Stomach (tissue), 9 donors: Measurements from ENCODE around the gene ANKRD33B. TPM values are rescaled to one million over a fixed set of nuclear protein-coding genes. Genes with fewer than 3 reads are reported as not detected.

ENCODE experiments used
- DNase-seq, 2 donors: peaks; one replicate each; pipeline versions ENCODE4 v3.0.0 to v3.0.0-alpha.2; 2013 to 2019
- H3K27ac ChIP-seq, 5 donors: fragments of 200-600 bp in 4 of 5; sonication (generic) in 4 of 5; one replicate each; pipeline ENCODE4 v1.5.1; 2013 to 2019; ENCODE audit warnings: mild to moderate bottlenecking in 1 of 5, moderate library complexity in 1 of 5
- H3K27me3 ChIP-seq, 3 donors: fragments of 200-600 bp; sonication (generic); one replicate each; pipeline ENCODE4 v1.5.1; 2017 to 2019; ENCODE audit warnings: mixed run types in 1 of 3
- H3K36me3 ChIP-seq, 4 donors: fragments of 200-600 bp; sonication (generic); 1 replicate in 3 of 4; 2 replicates in 1 of 4; pipeline ENCODE4 v1.5.1; 2016 to 2019
- H3K4me1 ChIP-seq, 4 donors: fragments of 200-600 bp; sonication (generic); one replicate each; pipeline ENCODE4 v1.5.1; 2016 to 2019
- H3K4me3 ChIP-seq, 4 donors: fragments of 200-600 bp; sonication (generic) in 3 of 4; one replicate each; pipeline ENCODE4 v1.5.1; 2016 to 2019; ENCODE audit warnings: mild to moderate bottlenecking in 1 of 4
- H3K9me3 ChIP-seq, 4 donors: fragments of 200-600 bp; sonication (generic); one replicate each; pipeline ENCODE4 v1.5.1; 2016 to 2019
- CTCF ChIP-seq, 7 experiments: fragments of 450-650 bp in 4 of 7; fragments of 200-600 bp in 3 of 7; sonication (generic) in 3 of 7; IDR thresholded peaks; one replicate each; pipeline ENCODE4 v1.5.1; 2016 to 2019; ENCODE audit warnings: antibody characterized with exemption in 7 of 7, control low read depth in 2 of 7, mild to moderate bottlenecking in 1 of 7
- EP300 ChIP-seq: sonication (generic); formaldehyde crosslinking; IDR thresholded peaks from one replicate; pipeline ENCODE4 v1.6.1; 2017; ENCODE audit warnings: antibody characterized with exemption
- POLR2A ChIP-seq, 4 donors: fragments of 450-650 bp; IDR thresholded peaks; one replicate each; pipeline ENCODE4 v1.6.1; 2016; ENCODE audit warnings: antibody characterized with exemption in 4 of 4, control low read depth in 2 of 4, mild to moderate bottlenecking in 1 of 4, moderate library complexity in 1 of 4
- POLR2AphosphoS5 ChIP-seq, 3 donors: sonication (generic); formaldehyde crosslinking; IDR thresholded peaks; one replicate each; pipeline ENCODE4 v1.6.1; 2016; ENCODE audit warnings: antibody characterized with exemption in 3 of 3
- WGBS, 5 donors: extraction: QIAGEN DNeasy Blood & Tissue Kit in 3 of 5; methylation state at CpG; one replicate each; pipeline versions ENCODE4 v1.1.5 to v1.1.7; 2013 to 2018; 5-methylcytosine and 5-hydroxymethylcytosine counted together
- intact Hi-C: fragments of 100-400 bp; cut with DNase I; formaldehyde crosslinking; loops from one replicate; pipeline ENCODE4 v1.15.1; 2023; ENCODE audit warnings: low total_unique reads
- polyA plus RNA-seq, 3 donors: library from polyadenylated mRNA; stranded (reverse); fragments of 200-250 nt; gene quantifications; one replicate each; pipeline ENCODE4 v1.2.3, GENCODE V29; 2013
- total RNA-seq, 5 donors: library from RNA; depleted of rRNA; stranded (reverse); fragments of >200 nt; gene quantifications; one replicate each; pipeline versions ENCODE4 v1.1.0 to v1.2.3, GENCODE V29; 2014 to 2016
- donor health status: healthy with polysubstance abuse.
- donor health status: Bipolar disorder and iron deficiency.
- donor health status: healthy.

The ANKRD33B gene
- total and polyA plus RNA-seq, 8 donors = 0.45 to 6.4 (median 1.8) TPM

GRCh38 chr5:10674582-10674981, 110.7 kb downstream of the ANKRD33B start:
- Histone ChIP-seq H3K27me3 (no peaks in the 10 kb centered on the region), H3K4me3 (no peak overlapping the region), H3K27ac (no peak overlapping the region), H3K4me1 (peaks cover 0 to 6% (median 0%) of the 10 kb centered on the region in 4 donors), H3K36me3 (peaks cover 21 to 28% (median 26%) of the 10 kb centered on the region in 4 donors), H3K9me3 (no peaks in the 10 kb centered on the region)
- intact Hi-C loops = no loop called here
- WGBS, 5 donors = 56 to 65% (median 57%) methylated on average over 6 of the region's 6 CpGs
- no peak for DNase-seq
- TF ChIP-seq POLR2A (IDR thresholded peaks at IDR 0.05) (no peak), EP300 (no peak)

DNA sequence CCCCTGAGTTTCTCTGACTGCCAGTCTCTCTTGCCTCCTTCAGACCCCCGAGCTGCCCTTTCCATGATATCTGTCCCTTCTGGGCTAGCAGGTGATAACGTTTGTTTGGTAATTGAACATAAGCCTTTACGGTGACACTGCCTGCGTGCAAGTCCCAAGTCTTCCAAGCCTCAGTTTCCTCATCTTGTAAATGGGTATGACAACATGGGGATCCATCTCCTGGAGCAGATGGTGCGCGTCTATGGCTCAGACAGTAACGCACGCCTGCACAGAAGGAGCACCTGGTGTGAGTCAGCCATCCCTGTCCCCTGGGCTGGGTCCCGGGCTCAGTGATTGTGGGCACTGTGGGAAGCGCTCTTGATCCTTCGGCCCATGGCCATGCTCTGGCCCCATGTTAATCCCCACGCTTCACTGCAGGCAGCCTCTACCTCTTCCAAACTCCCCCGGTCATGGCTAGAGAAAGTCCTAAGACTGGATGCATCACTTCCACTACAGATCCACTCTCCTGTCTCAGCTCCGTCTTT, 111.4 kb downstream of the ANKRD33B start:
- DNase-seq = no peak
- WGBS, 5 donors = 76 to 83% (median 79%) methylated on average over 13 to 14 of the region's 14 CpGs
- intact Hi-C loops = no loop called here
- H3K27ac ChIP-seq = no peak overlapping the region
- H3K36me3 ChIP-seq = peaks cover 27 to 35% (median 33%) of the 10 kb centered on the region in 4 donors
- TF ChIP-seq POLR2A (IDR thresholded peaks at IDR 0.05) (no peak), POLR2AphosphoS5 (IDR thresholded peaks at IDR 0.05) (no peak), CTCF (IDR thresholded peaks at IDR 0.05) (no peak), EP300 (no peak)
- H3K4me3 ChIP-seq = no peak overlapping the region
- H3K4me1 ChIP-seq = peaks cover 0 to 6% (median 0%) of the 10 kb centered on the region in 4 donors
- H3K27me3 ChIP-seq = no peaks in the 10 kb centered on the region
- no peaks in the 10 kb centered on the region for H3K9me3 ChIP-seq

DNA sequence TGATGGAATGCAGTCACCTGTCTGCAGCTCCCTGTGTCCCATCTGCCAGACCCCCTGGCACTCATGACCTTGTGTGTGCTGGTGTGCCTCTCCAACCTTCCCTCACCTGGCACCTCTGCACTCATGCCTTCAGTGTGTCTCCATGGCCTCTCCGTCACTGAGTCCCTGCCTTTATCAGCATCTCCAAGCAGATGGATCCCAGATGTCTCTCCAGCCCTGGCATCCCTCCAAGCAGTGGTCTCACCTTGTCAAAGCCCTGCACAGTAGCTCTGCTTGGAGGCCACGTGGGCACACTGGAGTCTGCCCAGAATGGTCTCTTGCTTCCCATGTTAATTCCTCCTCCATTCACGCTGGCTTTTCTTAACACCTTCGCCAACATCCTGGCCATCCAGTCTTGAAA, 112.4 kb downstream of the ANKRD33B start:
- peaks cover 37 to 45% (median 43%) of the 10 kb centered on the region in 4 donors for H3K36me3 ChIP-seq
- H3K4me1 ChIP-seq = peaks cover 0 to 6% (median 0%) of the 10 kb centered on the region in 4 donors
- no peak overlapping the region for H3K27ac ChIP-seq
- WGBS, 5 donors = 61 to 83% (median 77%) methylated on average over 4 of the region's 4 CpGs
- TF ChIP-seq POLR2A (IDR thresholded peaks at IDR 0.05) (no peak), CTCF (IDR thresholded peaks at IDR 0.05) (no peak), POLR2AphosphoS5 (IDR thresholded peaks at IDR 0.05) (no peak), EP300 (no peak)
- intact Hi-C loops = no loop called here
- no peak for DNase-seq
- no peak overlapping the region for H3K4me3 ChIP-seq
- no peaks in the 10 kb centered on the region for H3K9me3 ChIP-seq
- H3K27me3 ChIP-seq = no peaks in the 10 kb centered on the region

DNA sequence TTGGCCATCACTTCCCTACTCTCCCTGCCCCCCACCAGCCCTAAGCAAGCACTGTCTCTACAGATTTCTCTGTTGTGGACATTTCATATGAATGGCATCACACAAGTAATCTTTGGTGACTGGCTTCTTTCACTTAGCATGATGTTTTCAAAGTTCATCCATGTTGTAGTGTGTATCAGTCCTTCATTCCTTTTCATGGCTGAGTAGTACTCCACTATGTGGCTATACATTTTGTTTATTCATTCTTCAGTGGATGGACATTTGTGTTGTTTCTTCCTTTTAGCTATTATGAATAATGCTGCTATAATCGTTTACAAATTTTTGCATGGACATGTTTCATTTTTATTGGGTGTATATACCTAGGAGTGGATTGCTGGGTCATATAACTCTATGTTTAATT, 113.1 kb downstream of the ANKRD33B start:
- 89 to 100% (median 97%) methylated on average over 1 of the region's 1 CpG for WGBS, 5 donors
- H3K9me3 ChIP-seq = no peaks in the 10 kb centered on the region
- H3K4me1 ChIP-seq = peaks cover 0 to 6% (median 0%) of the 10 kb centered on the region in 4 donors
- no peaks in the 10 kb centered on the region for H3K27me3 ChIP-seq
- H3K36me3 ChIP-seq = peaks cover 44 to 52% (median 50%) of the 10 kb centered on the region in 4 donors
- no peak overlapping the region for H3K27ac ChIP-seq
- DNase-seq = no peak
- intact Hi-C loops = no loop called here
- TF ChIP-seq CTCF (IDR thresholded peaks at IDR 0.05) (no peak), POLR2AphosphoS5 (IDR thresholded peaks at IDR 0.05) (no peak), EP300 (no peak), POLR2A (IDR thresholded peaks at IDR 0.05) (no peak)
- no peak overlapping the region for H3K4me3 ChIP-seq

GRCh38 chr5:10677533-10677932, 113.7 kb downstream of the ANKRD33B start:
- 90 to 97% (median 96%) methylated on average over 7 of the region's 7 CpGs for WGBS, 5 donors
- Histone ChIP-seq H3K4me3 (no peak overlapping the region), H3K27me3 (no peaks in the 10 kb centered on the region), H3K4me1 (peaks cover 0 to 6% (median 0%) of the 10 kb centered on the region in 4 donors), H3K36me3 (peaks cover 50 to 58% (median 56%) of the 10 kb centered on the region in 4 donors), H3K27ac (no peak overlapping the region), H3K9me3 (no peaks in the 10 kb centered on the region)
- no peak for DNase-seq
- no peak for TF ChIP-seq CTCF (IDR thresholded peaks at IDR 0.05)
- no peak for TF ChIP-seq POLR2A (IDR thresholded peaks at IDR 0.05)
- TF ChIP-seq POLR2AphosphoS5 (IDR thresholded peaks at IDR 0.05) = no peak
- TF ChIP-seq EP300 = no peak
- intact Hi-C loops = no loop called here
